ENCODE data around the gene RNF114.

RNF114 gene

GRCh38 chr20:49889935-49890333, 46.3 kb upstream of the RNF114 start:
- no peak for TF ChIP-seq CTCF (IDR thresholded peaks at IDR 0.05; ENCODE audit: control insufficient read depth, insufficient read depth, low read depth, low read length, missing control alignments)
- DNase-seq (ENCODE audit: low read depth) = no peak
- no peak overlapping the region for H3K4me3 ChIP-seq (ENCODE audit: control insufficient read depth, low read depth, low read length)

GRCh38 chr20:49890471-49891361, 45.5 kb upstream of the RNF114 start:
- H3K4me3 ChIP-seq (ENCODE audit: control insufficient read depth, low read depth, low read length) = no peak overlapping the region
- TF ChIP-seq CTCF (IDR thresholded peaks at IDR 0.05; ENCODE audit: control insufficient read depth, insufficient read depth, low read depth, low read length, missing control alignments) = no peak
- no peak for DNase-seq (ENCODE audit: low read depth)

- DNase-seq (ENCODE audit: low read depth) = no peak
- no peak overlapping the region for H3K4me3 ChIP-seq (ENCODE audit: control insufficient read depth, low read depth, low read length)
- TF ChIP-seq CTCF (IDR thresholded peaks at IDR 0.05; ENCODE audit: control insufficient read depth, insufficient read depth, low read depth, low read length, missing control alignments) = no peak
Observed at GRCh38 chr20:49891476-49892110, 44.6 kb upstream of the RNF114 start.

GRCh38 chr20:49892260-49892659, 43.9 kb upstream of the RNF114 start:
- no peak for TF ChIP-seq CTCF (IDR thresholded peaks at IDR 0.05; ENCODE audit: control insufficient read depth, insufficient read depth, low read depth, low read length, missing control alignments)
- H3K4me3 ChIP-seq (ENCODE audit: control insufficient read depth, low read depth, low read length) = no peak overlapping the region
- DNase-seq (ENCODE audit: low read depth) = no peak

- DNase-seq (ENCODE audit: low read depth) = no peak
- no peak overlapping the region for H3K4me3 ChIP-seq (ENCODE audit: control insufficient read depth, low read depth, low read length)
- no peak for TF ChIP-seq CTCF (IDR thresholded peaks at IDR 0.05; ENCODE audit: control insufficient read depth, insufficient read depth, low read depth, low read length, missing control alignments)
Observed at GRCh38 chr20:49892817-49893216, 43.4 kb upstream of the RNF114 start.

GRCh38 chr20:49893242-49894072, 42.7 kb upstream of the RNF114 start:
- H3K4me3 ChIP-seq (ENCODE audit: control insufficient read depth, low read depth, low read length) = no peak overlapping the region
- no peak for DNase-seq (ENCODE audit: low read depth)
- no peak for TF ChIP-seq CTCF (IDR thresholded peaks at IDR 0.05; ENCODE audit: control insufficient read depth, insufficient read depth, low read depth, low read length, missing control alignments)

Data from AG09309 (cell line).